Measurements from ENCODE around the gene CSHL1.

DNA sequence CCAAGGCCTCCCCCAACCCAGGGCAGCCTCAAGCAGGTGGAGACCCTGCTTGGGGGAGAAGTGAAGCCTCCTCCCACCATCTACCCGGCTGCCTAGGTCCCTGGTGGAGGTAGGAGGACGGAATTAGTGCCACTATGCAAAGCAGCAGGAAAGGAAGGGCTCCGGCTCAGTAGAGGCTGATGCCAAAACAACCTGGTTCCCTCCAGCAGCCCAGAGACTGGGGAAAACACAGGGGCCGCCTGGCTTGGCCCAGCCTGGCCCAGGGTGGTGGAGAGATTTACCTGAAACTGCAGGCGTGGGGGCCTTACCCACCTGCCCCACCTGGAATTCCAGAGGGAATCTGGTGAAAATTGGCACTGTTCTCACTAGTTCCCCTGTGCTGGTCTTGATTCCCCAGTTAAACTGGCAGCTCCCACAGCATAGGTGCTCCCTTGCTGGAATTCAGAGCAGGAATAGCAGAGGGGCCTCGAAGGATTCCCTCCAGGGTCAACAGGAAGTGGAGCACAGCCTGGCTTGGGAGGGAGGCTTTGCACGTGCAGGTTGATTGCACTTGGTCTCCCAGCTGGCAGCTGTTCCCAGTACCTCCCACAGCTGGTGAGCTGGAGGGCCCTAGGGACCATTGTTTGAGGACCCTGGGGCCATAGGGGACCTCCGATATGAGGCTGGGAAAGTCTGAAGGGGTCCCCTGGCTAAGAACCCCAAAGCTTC lies 16.6 kb upstream of the CSHL1 start:
- TF ChIP-seq, protein P1, sequence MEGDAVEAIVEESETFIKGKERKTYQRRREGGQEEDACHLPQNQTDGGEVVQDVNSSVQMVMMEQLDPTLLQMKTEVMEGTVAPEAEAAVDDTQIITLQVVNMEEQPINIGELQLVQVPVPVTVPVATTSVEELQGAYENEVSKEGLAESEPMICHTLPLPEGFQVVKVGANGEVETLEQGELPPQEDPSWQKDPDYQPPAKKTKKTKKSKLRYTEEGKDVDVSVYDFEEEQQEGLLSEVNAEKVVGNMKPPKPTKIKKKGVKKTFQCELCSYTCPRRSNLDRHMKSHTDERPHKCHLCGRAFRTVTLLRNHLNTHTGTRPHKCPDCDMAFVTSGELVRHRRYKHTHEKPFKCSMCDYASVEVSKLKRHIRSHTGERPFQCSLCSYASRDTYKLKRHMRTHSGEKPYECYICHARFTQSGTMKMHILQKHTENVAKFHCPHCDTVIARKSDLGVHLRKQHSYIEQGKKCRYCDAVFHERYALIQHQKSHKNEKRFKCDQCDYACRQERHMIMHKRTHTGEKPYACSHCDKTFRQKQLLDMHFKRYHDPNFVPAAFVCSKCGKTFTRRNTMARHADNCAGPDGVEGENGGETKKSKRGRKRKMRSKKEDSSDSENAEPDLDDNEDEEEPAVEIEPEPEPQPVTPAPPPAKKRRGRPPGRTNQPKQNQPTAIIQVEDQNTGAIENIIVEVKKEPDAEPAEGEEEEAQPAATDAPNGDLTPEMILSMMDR (IDR thresholded peaks at IDR 0.05; ENCODE audit: insufficient read depth, low read depth, low read length): no peak
- no peak for TF ChIP-seq EZH2 (IDR thresholded peaks at IDR 0.05; ENCODE audit: insufficient read depth, low read length)
